ENCODE measurements around the gene TOX3. TPM values are rescaled to one million over a fixed set of nuclear protein-coding genes. Genes with fewer than 3 reads are reported as not detected.

Gene TOX3
- total and polyA plus RNA-seq, 2 of the 13 experiments (the other 11 are each of a cell fraction or from before 2014, with no cell fraction given): 14.5 to 98.6 TPM

- TF ChIP-seq RARA (CRISPR knock-in tag; IDR thresholded peaks at IDR 0.05) (peak; percentile 88), PITX1 (CRISPR knock-in tag; IDR thresholded peaks at IDR 0.05) (peak; percentile 75), ZNF839 (CRISPR knock-in tag; IDR thresholded peaks at IDR 0.05; ENCODE audit: borderline replicate concordance) (no peak), THRA (CRISPR knock-in tag; IDR thresholded peaks at IDR 0.05; ENCODE audit: borderline replicate concordance) (peak; percentile 72; the same call in 1 of the 2 replicates), ZNF546 (CRISPR knock-in tag; conservative IDR thresholded peaks at IDR 0.05) (no peak), MAFK (conservative IDR thresholded peaks at IDR 0.05 in 1 of 2, IDR thresholded peaks at IDR 0.05 in 1 of 2; ENCODE audit: low read length in 2 of 2) (peak; percentile 26 to 27; a peak in 2 of 4 replicates), BRCA1 (CRISPR knock-in tag; IDR thresholded peaks at IDR 0.05) (peak; percentile 41; the same call in 1 of the 2 replicates), STAG1 (CRISPR knock-in tag; IDR thresholded peaks at IDR 0.05) (peak; percentile 31; the same call in 1 of the 2 replicates), ZNF441 (CRISPR knock-in tag; IDR thresholded peaks at IDR 0.05; ENCODE audit: borderline replicate concordance) (peak; percentile 26; the same call in 1 of the 2 replicates), ZNF558 (CRISPR knock-in tag; IDR thresholded peaks at IDR 0.05; ENCODE audit: borderline replicate concordance) (0 out of 2 replicates have a peak, but pooled peaks have one; percentile 53), PLRG1 (conservative IDR thresholded peaks at IDR 0.05) (no peak), ZBTB2 (CRISPR knock-in tag; IDR thresholded peaks at IDR 0.05; ENCODE audit: low read depth) (no peak), NR2F2 (IDR thresholded peaks at IDR 0.05; ENCODE audit: borderline replicate concordance, low read depth) (no peak), ATF7 (IDR thresholded peaks at IDR 0.05) (no peak), ATF7 (CRISPR knock-in tag; IDR thresholded peaks at IDR 0.05) (no peak), ZFP91 (CRISPR knock-in tag; IDR thresholded peaks at IDR 0.05; ENCODE audit: borderline replicate concordance) (no peak), POLR2G (IDR thresholded peaks at IDR 0.05; ENCODE audit: low read depth, low read length) (0 out of 2 replicates have a peak, but pooled peaks have one; percentile 22), BATF2 (CRISPR knock-in tag; IDR thresholded peaks at IDR 0.05) (no peak), SAP130 (CRISPR knock-in tag; IDR thresholded peaks at IDR 0.05; ENCODE audit: low read depth) (peak; percentile 98), TCF7 (IDR thresholded peaks at IDR 0.05; ENCODE audit: low read depth) (peak; percentile 74), ZNF501 (CRISPR knock-in tag; IDR thresholded peaks at IDR 0.05) (no peak), ZFYVE20 (CRISPR knock-in tag; IDR thresholded peaks at IDR 0.05; ENCODE audit: borderline replicate concordance, low read depth) (no peak), TFE3 (CRISPR knock-in tag; IDR thresholded peaks at IDR 0.05) (peak; percentile 86; the same call in 1 of the 2 replicates)
- TF ChIP-seq, protein P1, sequence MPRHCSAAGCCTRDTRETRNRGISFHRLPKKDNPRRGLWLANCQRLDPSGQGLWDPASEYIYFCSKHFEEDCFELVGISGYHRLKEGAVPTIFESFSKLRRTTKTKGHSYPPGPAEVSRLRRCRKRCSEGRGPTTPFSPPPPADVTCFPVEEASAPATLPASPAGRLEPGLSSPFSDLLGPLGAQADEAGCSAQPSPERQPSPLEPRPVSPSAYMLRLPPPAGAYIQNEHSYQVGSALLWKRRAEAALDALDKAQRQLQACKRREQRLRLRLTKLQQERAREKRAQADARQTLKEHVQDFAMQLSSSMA (CRISPR knock-in tag; IDR thresholded peaks at IDR 0.05): no peak
These were observed 58.1 kb downstream of the TOX3 start (continued) for GRCh38 chr16:52488837-52489289.
